ENCODE data around the gene ZCCHC2. TPM values are rescaled to one million over a fixed set of nuclear protein-coding genes. Genes with fewer than 3 reads are reported as not detected.

Gene ZCCHC2
- total RNA-seq (9.3 and 14.9 TPM in 2 replicates), polyA plus RNA-seq (3.3 and 5.2 TPM in 2 replicates)

- TF ChIP-seq EZH2 (IDR thresholded peaks at IDR 0.05; ENCODE audit: borderline replicate concordance) (no peak), CTCF (IDR thresholded peaks at IDR 0.05; ENCODE audit: poor library complexity) (no peak), EZH2phosphoT487 (IDR thresholded peaks at IDR 0.05; ENCODE audit: low read depth, severe bottlenecking, unreplicated experiment) (no peak)
- H2AFZ ChIP-seq: peak within 1 kb of the TSS; percentile 80
- no peaks in the 10 kb centered on the region for H3K36me3 ChIP-seq (replicated peaks; ENCODE audit: insufficient read depth, low read depth)
- WGBS (ENCODE audit: low lambda C conversion rate, missing lambda C conversion rate): 1% methylated on average over 55 of the region's 87 CpGs
- no peaks in the 10 kb centered on the region for H3K27me3 ChIP-seq
- DNase-seq (ENCODE audit: low spot score): peak; percentile 99
- no peaks in the 10 kb centered on the region for H3K9me3 ChIP-seq (ENCODE audit: low read depth)
- peaks cover 18% of the 10 kb centered on the region for H3K4me1 ChIP-seq (ENCODE audit: insufficient read depth)
- peak within 1 kb of the TSS; percentile 91 for H3K27ac ChIP-seq
- peaks cover 45% of the 10 kb centered on the region for H3K79me2 ChIP-seq
- peak within 1 kb of the TSS; percentile 91 for H3K4me2 ChIP-seq
- peaks cover 8% of the 10 kb centered on the region for H4K20me1 ChIP-seq (ENCODE audit: insufficient read depth, poor library complexity, severe bottlenecking)
- peak within 1 kb of the TSS; percentile 84 for H3K4me3 ChIP-seq
- H3K9me2 ChIP-seq (replicated peaks; ENCODE audit: insufficient read depth): no peaks in the 10 kb centered on the region
Measured at GRCh38 chr18:62522504-62523254, at the start of gene ZCCHC2. Gene ZCCHC2 (plus strand): TSS chr18:62523025. CDS start chr18:62523425, 400 bp downstream.

GRCh38 chr18:62479574-62479973 lies 43.3 kb upstream of the ZCCHC2 start:
- Histone ChIP-seq H4K20me1 (ENCODE audit: insufficient read depth, poor library complexity, severe bottlenecking) (no peaks in the 10 kb centered on the region), H3K27ac (no peak overlapping the region), H3K9me2 (replicated peaks; ENCODE audit: insufficient read depth) (no peaks in the 10 kb centered on the region), H3K27me3 (no peaks in the 10 kb centered on the region), H3K4me1 (ENCODE audit: insufficient read depth) (no peaks in the 10 kb centered on the region), H3K9me3 (ENCODE audit: low read depth) (no peaks in the 10 kb centered on the region), H3K4me2 (no peak overlapping the region), H3K79me2 (no peaks in the 10 kb centered on the region), H3K4me3 (no peak overlapping the region), H3K36me3 (replicated peaks; ENCODE audit: insufficient read depth, low read depth) (no peaks in the 10 kb centered on the region), H2AFZ (no peak overlapping the region)
- TF ChIP-seq EZH2phosphoT487 (IDR thresholded peaks at IDR 0.05; ENCODE audit: low read depth, severe bottlenecking, unreplicated experiment) (no peak), EZH2 (IDR thresholded peaks at IDR 0.05; ENCODE audit: borderline replicate concordance) (no peak), CTCF (IDR thresholded peaks at IDR 0.05; ENCODE audit: poor library complexity) (no peak)
- DNase-seq (ENCODE audit: low spot score): no peak
- 75% methylated on average over 1 of the region's 1 CpG for WGBS (ENCODE audit: low lambda C conversion rate, missing lambda C conversion rate)

DNA sequence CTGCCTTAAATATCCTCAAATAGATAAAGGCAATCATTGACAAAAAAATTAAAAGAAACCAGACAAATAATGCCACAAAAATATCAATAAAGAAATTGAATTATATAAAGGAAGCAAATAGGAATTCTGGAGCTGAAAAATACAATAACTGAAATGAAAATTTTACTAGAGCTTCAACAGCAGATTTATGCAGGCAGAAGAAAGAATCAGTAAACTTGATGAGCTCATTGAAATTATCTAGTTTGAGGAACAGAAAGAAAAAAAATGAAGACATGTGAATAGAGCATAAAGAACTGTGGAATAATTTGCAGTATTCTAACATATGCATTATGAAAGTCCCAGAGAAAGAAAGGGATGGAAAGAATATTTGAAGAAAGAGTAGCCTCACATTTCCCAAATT lies 41.9 kb upstream of the ZCCHC2 start:
- no peak for DNase-seq (ENCODE audit: low spot score)
- no peak overlapping the region for H2AFZ ChIP-seq
- no peak overlapping the region for H3K4me3 ChIP-seq
- H3K9me3 ChIP-seq (ENCODE audit: low read depth): no peaks in the 10 kb centered on the region
- no peaks in the 10 kb centered on the region for H3K4me1 ChIP-seq (ENCODE audit: insufficient read depth)
- no peak overlapping the region for H3K27ac ChIP-seq
- no peaks in the 10 kb centered on the region for H3K79me2 ChIP-seq
- H4K20me1 ChIP-seq (ENCODE audit: insufficient read depth, poor library complexity, severe bottlenecking): no peaks in the 10 kb centered on the region
- H3K36me3 ChIP-seq (replicated peaks; ENCODE audit: insufficient read depth, low read depth): no peaks in the 10 kb centered on the region
- H3K27me3 ChIP-seq: no peaks in the 10 kb centered on the region
- H3K4me2 ChIP-seq: no peak overlapping the region
- TF ChIP-seq CTCF (IDR thresholded peaks at IDR 0.05; ENCODE audit: poor library complexity) (no peak), EZH2 (IDR thresholded peaks at IDR 0.05; ENCODE audit: borderline replicate concordance) (no peak), EZH2phosphoT487 (IDR thresholded peaks at IDR 0.05; ENCODE audit: low read depth, severe bottlenecking, unreplicated experiment) (no peak)
- no peaks in the 10 kb centered on the region for H3K9me2 ChIP-seq (replicated peaks; ENCODE audit: insufficient read depth)

All from hepatocyte (in vitro differentiated cells).